ENCODE results near the gene ZBTB7A.

The ZBTB7A gene

DNA sequence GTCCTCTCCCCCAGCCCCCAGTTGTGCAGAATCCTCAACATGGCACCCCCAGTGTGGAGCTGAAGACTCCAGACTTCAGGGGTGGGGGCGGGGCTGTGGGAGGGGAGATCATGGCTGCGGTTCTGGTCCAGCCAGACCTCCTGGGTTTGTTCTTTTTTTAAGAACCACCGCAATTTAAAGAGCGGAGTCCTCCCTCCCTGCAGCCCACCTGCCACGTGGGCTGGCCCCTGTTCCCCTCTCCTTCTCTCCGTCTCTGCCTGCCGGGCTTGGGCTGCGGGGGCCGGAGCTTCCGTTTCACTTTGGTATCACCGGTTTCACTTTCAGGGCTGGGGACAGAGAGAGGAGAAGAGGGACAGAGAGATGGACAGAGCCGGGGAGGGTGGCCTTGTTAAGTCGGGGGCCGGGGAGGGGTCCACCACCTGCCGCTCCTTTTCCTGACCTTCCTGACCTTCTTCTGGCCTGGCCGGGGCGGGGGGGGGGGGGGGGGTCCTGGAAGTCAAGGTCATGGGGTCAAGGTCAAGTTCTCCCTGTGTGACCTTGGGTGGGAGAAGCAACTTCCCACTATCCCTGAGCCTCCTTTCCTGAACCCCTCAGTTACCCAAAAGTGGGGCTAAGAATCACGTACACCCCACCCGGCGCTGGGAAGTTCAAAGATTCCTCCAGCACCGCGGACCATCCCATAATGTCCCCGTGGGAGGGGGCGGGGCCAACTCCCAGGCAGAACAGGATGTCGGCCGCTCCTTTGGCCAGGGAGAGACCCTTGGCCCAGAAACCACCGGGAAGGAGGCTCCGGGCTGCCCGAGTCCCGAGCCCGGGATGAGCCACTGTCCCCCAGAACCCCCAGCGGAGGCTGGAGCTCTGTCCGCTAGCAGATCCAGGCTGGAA lies 11.3 kb upstream of the ZBTB7A start:
- no peaks in the 10 kb centered on the region for H3K36me3 ChIP-seq (replicated peaks in 1 of 2; ENCODE audit: control insufficient read depth in 2 of 2, insufficient read depth in 2 of 2, low read length in 2 of 2)
- no CpG with 5 or more reads among the region's 33 CpGs for WGBS, 2 donors (ENCODE audit: extremely low coverage in 2 of 2, insufficient read length in 2 of 2, insufficient replicate concordance in 1 of 2)
- no peak for DNase-seq (ENCODE audit: low spot score)
- no peak overlapping the region for H3K9ac ChIP-seq (ENCODE audit: low read depth, low read length, poor library complexity)
- H2BK15ac ChIP-seq (ENCODE audit: low read length): no peak overlapping the region
- peaks cover 1% of the 10 kb centered on the region for H3K79me1 ChIP-seq (ENCODE audit: low read depth, low read length)
- peak overlapping the region; percentile 56 for H2AK5ac ChIP-seq (ENCODE audit: low read depth, low read length)
- H2BK120ac ChIP-seq (ENCODE audit: low read depth, low read length): no peak overlapping the region
- H2AFZ ChIP-seq (ENCODE audit: low read length): peak overlapping the region; percentile 84
- no peaks in the 10 kb centered on the region for H3K9me3 ChIP-seq (replicated peaks in 1 of 2; ENCODE audit: control insufficient read depth in 2 of 2, insufficient read depth in 1 of 2, low read depth in 1 of 2, low read length in 2 of 2)
- H3K18ac ChIP-seq (ENCODE audit: low read length): no peak overlapping the region
- no peak overlapping the region for H3K4me2 ChIP-seq (ENCODE audit: insufficient read depth, low read length, poor library complexity, severe bottlenecking)
- H4K8ac ChIP-seq (ENCODE audit: low read depth, low read length): no peak overlapping the region
- no peak overlapping the region for H3K27ac ChIP-seq (replicated peaks; ENCODE audit: low read length)
- peaks cover 0 to 2% (median 0%) of the 10 kb centered on the region in 3 experiments for H3K27me3 ChIP-seq (ENCODE audit: control insufficient read depth in 3 of 3, insufficient read depth in 3 of 3, low read depth in 1 of 3, low read length in 3 of 3)
- H2BK12ac ChIP-seq (ENCODE audit: low read length): no peak overlapping the region
- peak overlapping the region; percentile 55 for H3K23ac ChIP-seq (ENCODE audit: low read depth, low read length, poor library complexity)
- H3K14ac ChIP-seq (ENCODE audit: low read length): no peak overlapping the region
- no peak overlapping the region for H3K4ac ChIP-seq (ENCODE audit: low read length)
- peak overlapping the region in 1 of 2 donors; percentile 36 for H3K4me3 ChIP-seq (ENCODE audit: low read length in 2 of 2)
- peaks cover 0 to 5% of the 10 kb centered on the region in 2 donors for H3K4me1 ChIP-seq (ENCODE audit: control insufficient read depth in 2 of 2, insufficient read depth in 1 of 2, low read depth in 1 of 2, low read length in 2 of 2)
- no peak overlapping the region for H4K91ac ChIP-seq (ENCODE audit: low read depth, low read length, poor library complexity)
- no peak overlapping the region for H2BK5ac ChIP-seq (ENCODE audit: low read length)

GRCh38 chr19:4077007-4077374 lies 10.3 kb upstream of the ZBTB7A start:
- H3K14ac ChIP-seq (ENCODE audit: low read length): no peak overlapping the region
- H3K9me3 ChIP-seq (replicated peaks in 1 of 2; ENCODE audit: control insufficient read depth in 2 of 2, insufficient read depth in 1 of 2, low read depth in 1 of 2, low read length in 2 of 2): no peaks in the 10 kb centered on the region
- H3K9ac ChIP-seq (ENCODE audit: low read depth, low read length, poor library complexity): no peak overlapping the region
- no peaks in the 10 kb centered on the region for H3K36me3 ChIP-seq (replicated peaks in 1 of 2; ENCODE audit: control insufficient read depth in 2 of 2, insufficient read depth in 2 of 2, low read length in 2 of 2)
- H3K27ac ChIP-seq (replicated peaks; ENCODE audit: low read length): no peak overlapping the region
- H4K91ac ChIP-seq (ENCODE audit: low read depth, low read length, poor library complexity): no peak overlapping the region
- H3K23ac ChIP-seq (ENCODE audit: low read depth, low read length, poor library complexity): no peak overlapping the region
- peaks cover 1% of the 10 kb centered on the region for H3K79me1 ChIP-seq (ENCODE audit: low read depth, low read length)
- no peak overlapping the region for H2AK5ac ChIP-seq (ENCODE audit: low read depth, low read length)
- H3K27me3 ChIP-seq (ENCODE audit: control insufficient read depth in 3 of 3, insufficient read depth in 3 of 3, low read depth in 1 of 3, low read length in 3 of 3): peaks cover 0 to 2% (median 0%) of the 10 kb centered on the region in 3 experiments
- H3K4ac ChIP-seq (ENCODE audit: low read length): no peak overlapping the region
- H2AFZ ChIP-seq (ENCODE audit: low read length): no peak overlapping the region
- H3K18ac ChIP-seq (ENCODE audit: low read length): peak overlapping the region; percentile 8
- H3K4me2 ChIP-seq (ENCODE audit: insufficient read depth, low read length, poor library complexity, severe bottlenecking): no peak overlapping the region
- H3K4me3 ChIP-seq (ENCODE audit: low read length in 2 of 2): no peak overlapping the region
- H2BK12ac ChIP-seq (ENCODE audit: low read length): no peak overlapping the region
- no CpG with 5 or more reads among the region's 3 CpGs for WGBS, 2 donors (ENCODE audit: extremely low coverage in 2 of 2, insufficient read length in 2 of 2, insufficient replicate concordance in 1 of 2)
- H3K4me1 ChIP-seq (ENCODE audit: control insufficient read depth in 2 of 2, insufficient read depth in 1 of 2, low read depth in 1 of 2, low read length in 2 of 2): peaks cover 0 to 5% of the 10 kb centered on the region in 2 donors
- no peak overlapping the region for H2BK120ac ChIP-seq (ENCODE audit: low read depth, low read length)
- H4K8ac ChIP-seq (ENCODE audit: low read depth, low read length): no peak overlapping the region
- no peak overlapping the region for H2BK5ac ChIP-seq (ENCODE audit: low read length)
- no peak for DNase-seq (ENCODE audit: low spot score)
- no peak overlapping the region for H2BK15ac ChIP-seq (ENCODE audit: low read length)

- WGBS, 2 donors (ENCODE audit: extremely low coverage in 2 of 2, insufficient read length in 2 of 2, insufficient replicate concordance in 1 of 2): no CpG with 5 or more reads among the region's 9 CpGs
These were observed 8.7 kb upstream of the ZBTB7A start for GRCh38 chr19:4075373-4075772.

GRCh38 chr19:4071610-4072009 lies 4.9 kb upstream of the ZBTB7A start:
- peaks cover 4 to 21% (median 20%) of the 10 kb centered on the region in 3 experiments for H3K27me3 ChIP-seq (ENCODE audit: control insufficient read depth in 3 of 3, insufficient read depth in 3 of 3, low read depth in 1 of 3, low read length in 3 of 3)

More at GRCh38 chr19:4075373-4075772, 8.7 kb upstream of the ZBTB7A start:
- Histone ChIP-seq H3K9me3 (replicated peaks in 1 of 2; ENCODE audit: control insufficient read depth in 2 of 2, insufficient read depth in 1 of 2, low read depth in 1 of 2, low read length in 2 of 2) (no peaks in the 10 kb centered on the region), H2BK15ac (ENCODE audit: low read length) (no peak overlapping the region), H3K14ac (ENCODE audit: low read length) (no peak overlapping the region), H3K18ac (ENCODE audit: low read length) (no peak overlapping the region), H2BK12ac (ENCODE audit: low read length) (no peak overlapping the region), H2BK5ac (ENCODE audit: low read length) (no peak overlapping the region), H4K8ac (ENCODE audit: low read depth, low read length) (no peak overlapping the region), H3K36me3 (replicated peaks in 1 of 2; ENCODE audit: control insufficient read depth in 2 of 2, insufficient read depth in 2 of 2, low read length in 2 of 2) (no peaks in the 10 kb centered on the region), H3K9ac (ENCODE audit: low read depth, low read length, poor library complexity) (no peak overlapping the region), H3K4ac (ENCODE audit: low read length) (no peak overlapping the region), H2AFZ (ENCODE audit: low read length) (no peak overlapping the region), H3K23ac (ENCODE audit: low read depth, low read length, poor library complexity) (no peak overlapping the region), H3K4me3 (ENCODE audit: low read length in 2 of 2) (no peak overlapping the region), H3K4me1 (ENCODE audit: control insufficient read depth in 2 of 2, insufficient read depth in 1 of 2, low read depth in 1 of 2, low read length in 2 of 2) (peaks cover 0 to 5% of the 10 kb centered on the region in 2 donors), H4K91ac (ENCODE audit: low read depth, low read length, poor library complexity) (no peak overlapping the region), H3K27me3 (ENCODE audit: control insufficient read depth in 3 of 3, insufficient read depth in 3 of 3, low read depth in 1 of 3, low read length in 3 of 3) (peaks cover 0 to 2% (median 0%) of the 10 kb centered on the region in 3 experiments), H2BK120ac (ENCODE audit: low read depth, low read length) (no peak overlapping the region), H3K27ac (replicated peaks; ENCODE audit: low read length) (no peak overlapping the region), H2AK5ac (ENCODE audit: low read depth, low read length) (peak overlapping the region; percentile 10), H3K4me2 (ENCODE audit: insufficient read depth, low read length, poor library complexity, severe bottlenecking) (no peak overlapping the region), H3K79me1 (ENCODE audit: low read depth, low read length) (peaks cover 1% of the 10 kb centered on the region)
- no peak for DNase-seq (ENCODE audit: low spot score)

More at GRCh38 chr19:4071610-4072009, 4.9 kb upstream of the ZBTB7A start:
- Histone ChIP-seq H3K4me2 (ENCODE audit: insufficient read depth, low read length, poor library complexity, severe bottlenecking) (no peak overlapping the region), H3K18ac (ENCODE audit: low read length) (no peak overlapping the region), H3K4me3 (ENCODE audit: low read length in 2 of 2) (no peak overlapping the region), H2BK15ac (ENCODE audit: low read length) (no peak overlapping the region), H3K4ac (ENCODE audit: low read length) (no peak overlapping the region), H4K8ac (ENCODE audit: low read depth, low read length) (no peak overlapping the region), H2AK5ac (ENCODE audit: low read depth, low read length) (no peak overlapping the region), H2BK5ac (ENCODE audit: low read length) (no peak overlapping the region), H2BK120ac (ENCODE audit: low read depth, low read length) (no peak overlapping the region), H2BK12ac (ENCODE audit: low read length) (no peak overlapping the region), H3K4me1 (ENCODE audit: control insufficient read depth in 2 of 2, insufficient read depth in 1 of 2, low read depth in 1 of 2, low read length in 2 of 2) (no peaks in the 10 kb centered on the region), H3K36me3 (replicated peaks in 1 of 2; ENCODE audit: control insufficient read depth in 2 of 2, insufficient read depth in 2 of 2, low read length in 2 of 2) (no peaks in the 10 kb centered on the region), H3K9me3 (replicated peaks in 1 of 2; ENCODE audit: control insufficient read depth in 2 of 2, insufficient read depth in 1 of 2, low read depth in 1 of 2, low read length in 2 of 2) (peaks cover 0 to 1% of the 10 kb centered on the region in 2 donors), H3K23ac (ENCODE audit: low read depth, low read length, poor library complexity) (no peak overlapping the region), H2AFZ (ENCODE audit: low read length) (no peak overlapping the region), H4K91ac (ENCODE audit: low read depth, low read length, poor library complexity) (no peak overlapping the region), H3K9ac (ENCODE audit: low read depth, low read length, poor library complexity) (no peak overlapping the region), H3K14ac (ENCODE audit: low read length) (no peak overlapping the region), H3K79me1 (ENCODE audit: low read depth, low read length) (peaks cover 1% of the 10 kb centered on the region), H3K27ac (replicated peaks; ENCODE audit: low read length) (no peak overlapping the region)
- no CpG with 5 or more reads among the region's 3 CpGs for WGBS, 2 donors (ENCODE audit: extremely low coverage in 2 of 2, insufficient read length in 2 of 2, insufficient replicate concordance in 1 of 2)
- no peak for DNase-seq (ENCODE audit: low spot score)
